ENCODE measurements around the gene CLBA1. TPM values are rescaled to one million over a fixed set of nuclear protein-coding genes. Genes with fewer than 3 reads are reported as not detected.

CLBA1 gene
- total RNA-seq, 1 experiment from 2014 or later = 14.8 TPM

GRCh38 chr14:105007593-105008264 is 22.1 kb downstream of the CLBA1 start:
- CTCF ChIA-PET = no interaction called here
- 0 out of 2 replicates have a peak, but pooled peaks have one; percentile 5 for ATAC-seq
- Histone ChIP-seq H3K4me1 (ENCODE audit: control insufficient read depth in 1 of 2, insufficient read depth in 2 of 2, low read length in 2 of 2) (no peaks in the 10 kb centered on the region), H3K27ac (ENCODE audit: low read depth, low read length) (no peak overlapping the region), H3K27me3 (ENCODE audit: insufficient read depth, low read length) (no peaks in the 10 kb centered on the region), H3K79me2 (ENCODE audit: insufficient read depth, low read length) (peaks cover 44% of the 10 kb centered on the region), H3K9me2 (ENCODE audit: insufficient read depth) (no peaks in the 10 kb centered on the region), H3K9me3 (ENCODE audit: control insufficient read depth in 1 of 2, insufficient read depth in 1 of 2, low read depth in 1 of 2, low read length in 2 of 2) (no peaks in the 10 kb centered on the region), H2AFZ (ENCODE audit: low read depth, low read length, poor library complexity, severe bottlenecking) (no peak overlapping the region), H3K36me3 (ENCODE audit: control insufficient read depth in 1 of 2, insufficient read depth in 2 of 2, low read length in 2 of 2) (peaks cover 29 to 30% of the 10 kb centered on the region in 2 experiments), H3K4me3 (replicated peaks in 1 of 2; ENCODE audit: low read depth in 1 of 2, low read length in 2 of 2) (no peak overlapping the region), H4K20me1 (ENCODE audit: insufficient read depth) (peaks cover 11% of the 10 kb centered on the region; the same call in 1 of the 2 replicates), H3K4me2 (ENCODE audit: low read length) (no peak overlapping the region), H3K9ac (ENCODE audit: low read length) (no peak overlapping the region)
- RAD21 ChIA-PET (ENCODE audit: low non-redundant PET in 1 of 2, low total read pairs in 2 of 2, uncharacterized antibody in 2 of 2, unreplicated experiment in 2 of 2) = no interaction called here
- POLR2A ChIA-PET = no interaction called here
- DNase-seq (ENCODE audit: low read depth, low spot score) = no peak
- TF ChIP-seq ELF1 (IDR thresholded peaks at IDR 0.05; ENCODE audit: borderline replicate concordance, low read depth) (no peak), CEBPB (IDR thresholded peaks at IDR 0.05; ENCODE audit: low read depth) (no peak), CTCF (IDR thresholded peaks at IDR 0.05 in 2 of 3, conservative IDR thresholded peaks at IDR 0.05 in 1 of 3; ENCODE audit: borderline replicate concordance in 1 of 3, insufficient read depth in 1 of 3, low read depth in 2 of 3, low read length in 2 of 3) (no peak), FOSL1 (IDR thresholded peaks at IDR 0.05; ENCODE audit: low read depth) (no peak), SRF (IDR thresholded peaks at IDR 0.05; ENCODE audit: low read depth) (no peak), TCF7L2 (IDR thresholded peaks at IDR 0.05; ENCODE audit: borderline replicate concordance, extremely low read depth, insufficient read depth, insufficient read length) (no peak), POLR2A (IDR thresholded peaks at IDR 0.05; ENCODE audit: borderline replicate concordance, extremely low read depth, insufficient read depth, insufficient read length) (no peak), EZH2phosphoT487 (IDR thresholded peaks at IDR 0.05; ENCODE audit: borderline replicate concordance) (no peak), ZBTB33 (IDR thresholded peaks at IDR 0.05; ENCODE audit: extremely low read depth, insufficient replicate concordance, low read length) (no peak)
- BruUV-seq (replicated peaks) = no TSS peak
- intact Hi-C loops (cut with micrococcal nuclease) = no loop called here

Data from HCT116 (cell line).